IMR-90 (cell line): ENCODE data around the gene PDCD1. TPM values are rescaled to one million over a fixed set of nuclear protein-coding genes. Genes with fewer than 3 reads are reported as not detected.

ENCODE experiments used
- ATAC-seq: fragments of 200-7000 bp; cut with Tn5 transposase; 2 replicates; pipeline ENCODE4 v1.9.1; 2020; ENCODE audit warnings: low read depth, mild to moderate bottlenecking, moderate library complexity
- BruUV-seq: library from RNA; stranded (reverse); fragments of 400-500 nt; replicated peaks from 2 replicates; lab custom pipeline; 2021; lab: Mats Ljungman, UMichigan
- CTCF ChIA-PET: fragments of 300-600 bp; formaldehyde crosslinking; extraction: SDS; loops from one replicate; lab custom pipeline; 2021; ENCODE audit warnings: antibody characterized with exemption; lab: Yijun Ruan, JAX
- POLR2A ChIA-PET: fragments of 300-600 bp; sonication (Branson Sonifier 250); formaldehyde crosslinking; loops from one replicate; lab custom pipeline; 2022; ENCODE audit warnings: antibody characterized with exemption; ENCODE audit not compliant: unreplicated experiment; lab: Charles Lee
- DNase-seq: peaks from one replicate; pipeline ENCODE4 v3.0.0; 2013
- H2AFZ ChIP-seq: replicated peaks from 2 replicates; pipeline ENCODE3; 2013; ENCODE audit warnings: low read length, mild to moderate bottlenecking; ENCODE audit not compliant: poor library complexity
- H2AK5ac ChIP-seq: 2 replicates; pipeline ENCODE4 v1.6.1; 2013; ENCODE audit warnings: low read depth, low read length, inconsistent platforms
- H2AK9ac ChIP-seq: replicated peaks from 2 replicates; pipeline ENCODE3; 2013; ENCODE audit warnings: mild to moderate bottlenecking, low read depth, low read length, moderate library complexity; ENCODE audit not compliant: poor library complexity
- H2BK120ac ChIP-seq: 2 replicates; pipeline ENCODE4 v1.6.1; 2013; ENCODE audit warnings: low read depth, low read length, inconsistent platforms
- H2BK15ac ChIP-seq: 3 replicates; pipeline ENCODE4 v1.6.1; 2013; ENCODE audit warnings: low read depth, low read length, inconsistent platforms
- H2BK20ac ChIP-seq: 2 replicates; pipeline ENCODE4 v1.6.1; 2013; ENCODE audit warnings: low read depth, mild to moderate bottlenecking, inconsistent platforms, low read length, moderate library complexity
- H2BK5ac ChIP-seq: 2 replicates; pipeline ENCODE4 v1.6.1; 2013; ENCODE audit warnings: mild to moderate bottlenecking, low read depth, low read length, inconsistent platforms; ENCODE audit not compliant: poor library complexity, severe bottlenecking
- H3K14ac ChIP-seq: replicated peaks from 2 replicates; pipeline ENCODE4 v1.6.1; 2013; ENCODE audit warnings: low read depth, low read length, inconsistent platforms
- H3K18ac ChIP-seq: 2 replicates; pipeline ENCODE4 v1.6.1; 2013; ENCODE audit warnings: low read depth, low read length, control low read depth
- H3K23ac ChIP-seq: 2 replicates; pipeline ENCODE4 v1.6.1; 2013; ENCODE audit warnings: low read depth, low read length, inconsistent platforms
- H3K27ac ChIP-seq: 2 replicates; pipeline ENCODE4 v1.5.1; 2013; ENCODE audit warnings: mild to moderate bottlenecking, control low read depth, low read length; ENCODE audit not compliant: insufficient read depth
- H3K27me3 ChIP-seq: 2 replicates; pipeline ENCODE4 v1.6.1; 2013; ENCODE audit warnings: low read length; ENCODE audit not compliant: control insufficient read depth, insufficient read depth
- H3K36me3 ChIP-seq: 2 replicates; pipeline ENCODE4 v1.6.1; 2013; ENCODE audit warnings: low read length, mixed read lengths; ENCODE audit not compliant: control insufficient read depth, insufficient read depth
- H3K4ac ChIP-seq: 2 replicates; pipeline ENCODE4 v1.6.1; 2013; ENCODE audit warnings: low read depth, low read length, inconsistent platforms
- H3K4me1 ChIP-seq: 2 replicates; pipeline ENCODE4 v1.6.1; 2013; ENCODE audit warnings: low read length, mixed read lengths; ENCODE audit not compliant: control insufficient read depth, insufficient read depth
- H3K4me2 ChIP-seq: 2 replicates; pipeline ENCODE4 v1.6.1; 2013; ENCODE audit warnings: low read depth, mild to moderate bottlenecking, control low read depth, low read length, moderate library complexity
- H3K4me3 ChIP-seq: 2 replicates; pipeline ENCODE4 v1.5.1; 2013; ENCODE audit warnings: low read depth, mild to moderate bottlenecking, control low read depth, low read length, moderate library complexity; ENCODE audit not compliant: insufficient read depth
- H3K56ac ChIP-seq: 2 replicates; pipeline ENCODE4 v1.6.1; 2013; ENCODE audit warnings: low read length, inconsistent platforms; ENCODE audit not compliant: insufficient read depth; ENCODE audit errors: extremely low read depth
- H3K79me1 ChIP-seq, 2 experiments: 2 replicates each; pipeline ENCODE4 v1.6.1; 2013; ENCODE audit warnings: low read length in 2 of 2, inconsistent platforms in 1 of 2, low read depth in 1 of 2
- H3K9ac ChIP-seq: 2 replicates; pipeline ENCODE4 v1.6.1; 2013; ENCODE audit warnings: low read depth, low read length, control low read depth
- H3K9me1 ChIP-seq: 2 replicates; pipeline ENCODE4 v1.6.1; 2013; ENCODE audit warnings: low read length, inconsistent platforms; ENCODE audit not compliant: insufficient read depth
- H3K9me3 ChIP-seq: 2 replicates; pipeline ENCODE4 v1.6.1; 2013; ENCODE audit warnings: low read length; ENCODE audit not compliant: control insufficient read depth, insufficient read depth
- H4K20me1 ChIP-seq: 2 replicates; pipeline ENCODE4 v1.6.1; 2013; ENCODE audit warnings: low read length, inconsistent platforms; ENCODE audit not compliant: insufficient read depth
- H4K5ac ChIP-seq: 2 replicates; pipeline ENCODE4 v1.6.1; 2013; ENCODE audit warnings: mild to moderate bottlenecking, low read depth, low read length, control low read depth
- H4K8ac ChIP-seq, 2 experiments: 2 replicates each; pipeline ENCODE4 v1.6.1; 2013; ENCODE audit warnings: low read depth in 2 of 2, low read length in 2 of 2, control low read depth in 1 of 2, inconsistent platforms in 1 of 2
- H4K91ac ChIP-seq: 2 replicates; pipeline ENCODE4 v1.6.1; 2013; ENCODE audit warnings: low read depth, low read length, inconsistent platforms; ENCODE audit not compliant: insufficient read depth
- CEBPB ChIP-seq: IDR thresholded peaks from 2 replicates; pipeline ENCODE4 v1.6.1; 2012; ENCODE audit warnings: low read depth, low read length, improper control_type of control experiment
- MAZ ChIP-seq: IDR thresholded peaks from 2 replicates; pipeline ENCODE4 v1.6.1; 2012; ENCODE audit warnings: low read depth, mild to moderate bottlenecking, low read length, improper control_type of control experiment, moderate library complexity, borderline replicate concordance
- MXI1 ChIP-seq: IDR thresholded peaks from 2 replicates; pipeline ENCODE4 v1.6.1; 2012; ENCODE audit warnings: low read depth, mild to moderate bottlenecking, low read length, moderate library complexity, borderline replicate concordance
- NFE2L2 ChIP-seq: fragments of 150-350 bp; IDR thresholded peaks from 2 replicates; pipeline ENCODE4 v1.6.1; 2016; ENCODE audit warnings: low read depth, mild to moderate bottlenecking, low read length
- POLR2A ChIP-seq: IDR thresholded peaks from 2 replicates; pipeline ENCODE4 v1.6.1; 2012; ENCODE audit warnings: mild to moderate bottlenecking, low read depth, low read length
- RAD21 ChIP-seq: IDR thresholded peaks from 2 replicates; pipeline ENCODE4 v1.6.1; 2012; ENCODE audit warnings: low read length, improper control_type of control experiment
- RCOR1 ChIP-seq: IDR thresholded peaks from 2 replicates; pipeline ENCODE4 v1.6.1; 2012; ENCODE audit warnings: mild to moderate bottlenecking, low read length, improper control_type of control experiment; ENCODE audit not compliant: insufficient replicate concordance
- SMC3 ChIP-seq: fragments of 150-350 bp; IDR thresholded peaks from 2 replicates; pipeline ENCODE4 v1.6.1; 2016; ENCODE audit warnings: low read depth, mild to moderate bottlenecking, antibody characterized with exemption, low read length, moderate library complexity
- WGBS, 2 experiments: methylation state at CpG; one replicate each; pipeline versions ENCODE4 v1.1.5 to v1.1.7; 2013; ENCODE audit warnings: missing lambda C conversion rate in 2 of 2; ENCODE audit not compliant: insufficient read length in 1 of 2; ENCODE audit errors: extremely low coverage in 2 of 2; 5-methylcytosine and 5-hydroxymethylcytosine counted together
- dilution Hi-C: fragments of 300-500 bp; cut with HindIII; formaldehyde crosslinking; loops from one replicate; pipeline ENCODE4 v1.14.3; 2018; ENCODE audit warnings: low sequenced_read_pairs; ENCODE audit not compliant: unreplicated experiment
- in situ Hi-C: fragments of 300-500 bp; cut with MboI; formaldehyde crosslinking; loops from 3 replicates; pipeline ENCODE4 v1.14.3; 2019; ENCODE audit warnings: low sequenced_read_pairs, inconsistent platforms, mixed read lengths
- intact Hi-C: fragments of 100-400 bp; cut with micrococcal nuclease; formaldehyde crosslinking; loops from 2 replicates; pipeline ENCODE4 v1.10.0; 2022
- polyA plus RNA-seq, 3 experiments: library from polyadenylated mRNA; depleted of rRNA; stranded (reverse); fragments of >200 nt; gene quantifications; 2 replicates each; pipeline ENCODE4 v1.2.3, GENCODE V29; 2012; ENCODE audit warnings: low replicate concordance in 1 of 3
- total RNA-seq: library from RNA; depleted of rRNA; stranded (reverse); fragments of >200 nt; gene quantifications from 2 replicates; pipeline ENCODE4 v1.2.3, GENCODE V29; 2012

The PDCD1 gene
- total and polyA plus RNA-seq, 2 of the 4 experiments (the other 2 are of a cell fraction) = not detected

DNA sequence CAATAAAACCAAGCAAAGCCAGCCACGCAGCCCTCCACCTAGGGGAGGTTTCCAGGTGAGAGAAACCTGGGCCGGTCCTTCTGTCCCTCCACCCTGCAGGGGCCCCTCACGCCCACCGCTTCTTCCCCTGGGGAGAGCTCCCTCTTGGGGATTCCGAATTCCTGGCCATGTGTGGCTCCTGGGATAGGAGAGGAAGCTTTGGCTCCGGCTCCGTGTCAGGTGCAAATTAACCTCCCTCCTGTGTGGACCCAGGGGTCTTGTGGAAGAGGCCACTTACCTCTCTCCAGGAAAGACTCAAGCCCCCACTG, 15.1 kb upstream of the PDCD1 start:
- Histone ChIP-seq H4K91ac (no peak overlapping the region), H2BK5ac (no peak overlapping the region), H4K20me1 (no peaks in the 10 kb centered on the region), H3K9me1 (no peaks in the 10 kb centered on the region), H2AK5ac (no peak overlapping the region), H2BK15ac (no peak overlapping the region), H2AK9ac (no peak overlapping the region), H3K4me3 (no peak overlapping the region), H3K4me1 (no peaks in the 10 kb centered on the region; the same call in 1 of the 2 replicates), H2BK120ac (no peak overlapping the region), H3K79me1 (no peaks in the 10 kb centered on the region), H3K18ac (no peak overlapping the region), H3K9me3 (no peaks in the 10 kb centered on the region), H3K56ac (no peak overlapping the region), H3K27me3 (peaks cover 15% of the 10 kb centered on the region), H3K36me3 (no peaks in the 10 kb centered on the region), H4K8ac (no peak overlapping the region), H2BK20ac (no peak overlapping the region), H3K23ac (no peak overlapping the region), H3K27ac (no peak overlapping the region), H3K14ac (no peak overlapping the region), H4K5ac (no peak overlapping the region), H3K9ac (no peak overlapping the region), H2AFZ (no peak overlapping the region), H3K4ac (no peak overlapping the region), H3K4me2 (no peak overlapping the region)
- in situ Hi-C loops (no loop called here), intact Hi-C loops (loop anchor here (10.0 kb wide), 1 partner anchor 169 kb away; the partner anchor contains the start of gene ING5), dilution Hi-C loops (no loop called here)
- no peak for ATAC-seq
- BruUV-seq = no TSS peak
- no CpG with 5 or more reads among the region's 7 CpGs for WGBS, 2 experiments
- TF ChIP-seq RAD21 (no peak), SMC3 (no peak), CEBPB (no peak), POLR2A (no peak), MAZ (no peak), NFE2L2 (no peak), MXI1 (no peak), RCOR1 (no peak)
- ChIA-PET POLR2A (no interaction called here), CTCF (no interaction called here)
- no peak for DNase-seq
